SK-N-SH treated with all-trans-retinoic acid at 6 μM for 48 hours (cell line): ENCODE results near the gene P2RX2.

Experiments
- ATAC-seq: fragments of 200-7000 bp; cut with Tn5 transposase; 3 replicates; pipeline ENCODE4 v1.9.1; 2020; ENCODE audit warnings: mild to moderate bottlenecking, moderate library complexity
- BACH2 ChIP-seq: fragments of 250-450 bp; sonication (Bioruptor Pico); IDR thresholded peaks from 2 replicates; pipeline ENCODE4 v1.9.0; 2021; ENCODE audit warnings: mild to moderate bottlenecking, borderline replicate concordance
- CREB5 ChIP-seq: fragments of 250-450 bp; sonication (Bioruptor Pico); IDR thresholded peaks from 2 replicates; pipeline ENCODE4 v1.5.1; 2020; ENCODE audit warnings: low read depth, mild to moderate bottlenecking, moderate library complexity
- ESRRG ChIP-seq: fragments of 250-450 bp; sonication (Bioruptor Pico); IDR thresholded peaks from 2 replicates; pipeline ENCODE4 v1.6.1; 2021; ENCODE audit warnings: mild to moderate bottlenecking
- GLIS3 ChIP-seq: fragments of 250-450 bp; sonication (Bioruptor Pico); IDR thresholded peaks from 2 replicates; pipeline ENCODE4 v1.5.0; 2020; ENCODE audit warnings: mild to moderate bottlenecking, moderate library complexity
- PATZ1 ChIP-seq: fragments of 250-450 bp; sonication (Bioruptor Pico); IDR thresholded peaks from 2 replicates; pipeline ENCODE4 v1.8.0; 2020; ENCODE audit warnings: mild to moderate bottlenecking, moderate library complexity, borderline replicate concordance
- PPARA ChIP-seq: fragments of 250-450 bp; sonication (Bioruptor Pico); IDR thresholded peaks from 2 replicates; pipeline ENCODE4 v1.5.0; 2020; ENCODE audit warnings: mild to moderate bottlenecking, borderline replicate concordance
- RARB ChIP-seq: fragments of 250-450 bp; sonication (Bioruptor Pico); IDR thresholded peaks from 2 replicates; pipeline ENCODE4 v1.8.0; 2021; ENCODE audit warnings: mild to moderate bottlenecking, moderate library complexity
- SNAI2 ChIP-seq: fragments of 250-450 bp; sonication (Bioruptor Pico); IDR thresholded peaks from 2 replicates; pipeline ENCODE4 v1.5.0; 2020; ENCODE audit warnings: mild to moderate bottlenecking, moderate library complexity
- TCF4 ChIP-seq: fragments of 250-450 bp; sonication (Bioruptor Pico); IDR thresholded peaks from 2 replicates; pipeline ENCODE4 v1.8.0; 2021; ENCODE audit warnings: mild to moderate bottlenecking, moderate library complexity, borderline replicate concordance
- ZC3H10 ChIP-seq: fragments of 250-450 bp; sonication (Bioruptor Pico); IDR thresholded peaks from 2 replicates; pipeline ENCODE4 v1.5.1; 2021; ENCODE audit warnings: mild to moderate bottlenecking, moderate library complexity
- ZFP3 ChIP-seq: fragments of 250-450 bp; sonication (Bioruptor Pico); IDR thresholded peaks from 2 replicates; pipeline ENCODE4 v1.5.0; 2020; ENCODE audit warnings: mild to moderate bottlenecking, moderate library complexity
- ZFP30 ChIP-seq: fragments of 450-650 bp; formaldehyde crosslinking; IDR thresholded peaks from 2 replicates; pipeline ENCODE4 v1.5.0; 2022; ENCODE audit warnings: mild to moderate bottlenecking, moderate library complexity
- ZNF565 ChIP-seq: fragments of 450-650 bp; formaldehyde crosslinking; conservative IDR thresholded peaks from 2 replicates; pipeline ENCODE4 v1.5.0; 2020; ENCODE audit warnings: low read depth, mild to moderate bottlenecking, moderate library complexity
- ZNF70 ChIP-seq: fragments of 450-650 bp; formaldehyde crosslinking; IDR thresholded peaks from 2 replicates; pipeline ENCODE4 v1.5.0; 2020; ENCODE audit warnings: mild to moderate bottlenecking, moderate library complexity
- TF ChIP-seq, protein P1 (sequence below): fragments of 250-450 bp; sonication (Bioruptor Pico); IDR thresholded peaks from 2 replicates; pipeline ENCODE4 v1.8.0; 2021; ENCODE audit warnings: low read depth, mild to moderate bottlenecking, moderate library complexity, borderline replicate concordance
- TF ChIP-seq, protein P2 (sequence below): fragments of 250-450 bp; sonication (Bioruptor Pico); IDR thresholded peaks from 2 replicates; pipeline ENCODE4 v1.5.1; 2021; ENCODE audit warnings: mild to moderate bottlenecking, moderate library complexity
- TF ChIP-seq, protein P3 (sequence below): fragments of 250-450 bp; sonication (Bioruptor Pico); IDR thresholded peaks from 2 replicates; pipeline ENCODE4 v1.5.0; 2020; ENCODE audit warnings: mild to moderate bottlenecking, moderate library complexity

P2RX2 gene

GRCh38 chr12:132634411-132634990 is 15.9 kb downstream of the P2RX2 start (continued):
- TF ChIP-seq, protein P1, sequence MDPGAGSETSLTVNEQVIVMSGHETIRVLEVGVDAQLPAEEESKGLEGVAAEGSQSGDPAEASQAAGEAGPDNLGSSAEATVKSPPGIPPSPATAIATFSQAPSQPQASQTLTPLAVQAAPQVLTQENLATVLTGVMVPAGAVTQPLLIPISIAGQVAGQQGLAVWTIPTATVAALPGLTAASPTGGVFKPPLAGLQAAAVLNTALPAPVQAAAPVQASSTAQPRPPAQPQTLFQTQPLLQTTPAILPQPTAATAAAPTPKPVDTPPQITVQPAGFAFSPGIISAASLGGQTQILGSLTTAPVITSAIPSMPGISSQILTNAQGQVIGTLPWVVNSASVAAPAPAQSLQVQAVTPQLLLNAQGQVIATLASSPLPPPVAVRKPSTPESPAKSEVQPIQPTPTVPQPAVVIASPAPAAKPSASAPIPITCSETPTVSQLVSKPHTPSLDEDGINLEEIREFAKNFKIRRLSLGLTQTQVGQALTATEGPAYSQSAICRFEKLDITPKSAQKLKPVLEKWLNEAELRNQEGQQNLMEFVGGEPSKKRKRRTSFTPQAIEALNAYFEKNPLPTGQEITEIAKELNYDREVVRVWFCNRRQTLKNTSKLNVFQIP, result no peak
- TF ChIP-seq ZNF70 (CRISPR knock-in tag) (no peak), ZFP30 (CRISPR knock-in tag) (no peak), GLIS3 (CRISPR knock-in tag) (no peak), TCF4 (CRISPR knock-in tag) (no peak), SNAI2 (CRISPR knock-in tag) (no peak), RARB (CRISPR knock-in tag) (no peak)

DNA sequence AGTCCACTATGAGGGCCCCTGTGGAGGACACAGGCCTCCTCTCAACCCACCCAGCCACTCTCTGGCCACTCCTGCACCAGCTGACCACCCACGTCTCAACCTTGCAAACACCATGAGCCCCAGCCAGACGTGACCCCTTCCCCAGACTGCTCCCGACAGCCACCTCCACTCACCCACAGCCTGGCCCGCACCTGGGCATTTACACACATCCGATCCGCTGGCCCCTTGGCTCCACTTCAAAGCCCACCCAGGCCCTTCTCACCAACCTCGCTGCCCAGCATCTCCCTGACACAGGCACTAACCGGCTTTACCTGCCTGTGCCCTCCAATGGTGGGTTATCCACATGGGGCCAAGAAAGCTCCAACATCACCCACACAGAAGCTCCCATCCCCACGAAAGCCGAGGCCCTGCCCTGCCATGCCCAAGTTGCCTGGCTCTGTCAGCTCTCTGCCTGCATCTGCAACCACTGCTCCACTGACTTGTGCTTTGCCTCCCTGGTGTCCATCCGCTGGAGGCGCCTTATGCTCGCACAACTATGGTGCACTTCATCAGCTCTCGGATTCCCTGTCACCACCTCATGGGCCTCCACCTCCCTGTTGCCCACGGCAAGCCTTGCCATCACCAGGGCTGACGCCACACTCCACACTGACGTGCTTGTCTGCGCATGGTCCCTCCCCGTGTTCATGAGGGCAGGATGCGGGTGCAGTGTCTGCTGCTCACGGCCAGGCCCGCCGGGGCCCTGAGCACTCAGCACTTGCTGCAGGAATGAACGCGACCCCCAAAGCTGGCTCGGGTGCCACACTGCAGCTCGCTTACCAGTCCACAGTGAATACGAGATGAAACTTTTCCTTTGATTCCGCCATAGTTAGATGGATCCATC is 16.7 kb downstream of the P2RX2 start:
- no peak for ATAC-seq
- no peak for TF ChIP-seq ZC3H10 (CRISPR knock-in tag)
- TF ChIP-seq CREB5 (CRISPR knock-in tag), result no peak
- TF ChIP-seq TCF4 (CRISPR knock-in tag), result no peak
- TF ChIP-seq BACH2 (CRISPR knock-in tag), result no peak
- TF ChIP-seq ZNF565 (CRISPR knock-in tag), result no peak
- no peak for TF ChIP-seq ZFP3 (CRISPR knock-in tag)
- TF ChIP-seq, protein P2, sequence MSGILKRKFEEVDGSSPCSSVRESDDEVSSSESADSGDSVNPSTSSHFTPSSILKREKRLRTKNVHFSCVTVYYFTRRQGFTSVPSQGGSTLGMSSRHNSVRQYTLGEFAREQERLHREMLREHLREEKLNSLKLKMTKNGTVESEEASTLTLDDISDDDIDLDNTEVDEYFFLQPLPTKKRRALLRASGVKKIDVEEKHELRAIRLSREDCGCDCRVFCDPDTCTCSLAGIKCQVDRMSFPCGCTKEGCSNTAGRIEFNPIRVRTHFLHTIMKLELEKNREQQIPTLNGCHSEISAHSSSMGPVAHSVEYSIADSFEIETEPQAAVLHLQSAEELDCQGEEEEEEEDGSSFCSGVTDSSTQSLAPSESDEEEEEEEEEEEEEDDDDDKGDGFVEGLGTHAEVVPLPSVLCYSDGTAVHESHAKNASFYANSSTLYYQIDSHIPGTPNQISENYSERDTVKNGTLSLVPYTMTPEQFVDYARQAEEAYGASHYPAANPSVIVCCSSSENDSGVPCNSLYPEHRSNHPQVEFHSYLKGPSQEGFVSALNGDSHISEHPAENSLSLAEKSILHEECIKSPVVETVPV (CRISPR knock-in tag), result no peak
- no peak for TF ChIP-seq PATZ1 (CRISPR knock-in tag)

GRCh38 chr12:132637811-132638210 is 19.2 kb downstream of the P2RX2 start:
- ATAC-seq, result no peak
- TF ChIP-seq, protein P3, sequence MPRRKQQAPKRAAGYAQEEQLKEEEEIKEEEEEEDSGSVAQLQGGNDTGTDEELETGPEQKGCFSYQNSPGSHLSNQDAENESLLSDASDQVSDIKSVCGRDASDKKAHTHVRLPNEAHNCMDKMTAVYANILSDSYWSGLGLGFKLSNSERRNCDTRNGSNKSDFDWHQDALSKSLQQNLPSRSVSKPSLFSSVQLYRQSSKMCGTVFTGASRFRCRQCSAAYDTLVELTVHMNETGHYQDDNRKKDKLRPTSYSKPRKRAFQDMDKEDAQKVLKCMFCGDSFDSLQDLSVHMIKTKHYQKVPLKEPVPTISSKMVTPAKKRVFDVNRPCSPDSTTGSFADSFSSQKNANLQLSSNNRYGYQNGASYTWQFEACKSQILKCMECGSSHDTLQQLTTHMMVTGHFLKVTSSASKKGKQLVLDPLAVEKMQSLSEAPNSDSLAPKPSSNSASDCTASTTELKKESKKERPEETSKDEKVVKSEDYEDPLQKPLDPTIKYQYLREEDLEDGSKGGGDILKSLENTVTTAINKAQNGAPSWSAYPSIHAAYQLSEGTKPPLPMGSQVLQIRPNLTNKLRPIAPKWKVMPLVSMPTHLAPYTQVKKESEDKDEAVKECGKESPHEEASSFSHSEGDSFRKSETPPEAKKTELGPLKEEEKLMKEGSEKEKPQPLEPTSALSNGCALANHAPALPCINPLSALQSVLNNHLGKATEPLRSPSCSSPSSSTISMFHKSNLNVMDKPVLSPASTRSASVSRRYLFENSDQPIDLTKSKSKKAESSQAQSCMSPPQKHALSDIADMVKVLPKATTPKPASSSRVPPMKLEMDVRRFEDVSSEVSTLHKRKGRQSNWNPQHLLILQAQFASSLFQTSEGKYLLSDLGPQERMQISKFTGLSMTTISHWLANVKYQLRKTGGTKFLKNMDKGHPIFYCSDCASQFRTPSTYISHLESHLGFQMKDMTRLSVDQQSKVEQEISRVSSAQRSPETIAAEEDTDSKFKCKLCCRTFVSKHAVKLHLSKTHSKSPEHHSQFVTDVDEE (CRISPR knock-in tag), result no peak
- no peak for TF ChIP-seq ZNF565 (CRISPR knock-in tag)
- TF ChIP-seq CREB5 (CRISPR knock-in tag), result no peak
- no peak for TF ChIP-seq PATZ1 (CRISPR knock-in tag)
- no peak for TF ChIP-seq ZFP3 (CRISPR knock-in tag)
- TF ChIP-seq ESRRG, result no peak
- TF ChIP-seq ZC3H10 (CRISPR knock-in tag), result no peak
- TF ChIP-seq BACH2 (CRISPR knock-in tag), result no peak
- no peak for TF ChIP-seq TCF4 (CRISPR knock-in tag)
- TF ChIP-seq PPARA (CRISPR knock-in tag), result no peak
